NCI-H2029 treated with DMSO at 0.1 percent for 48 hours (cell line): ENCODE data around the gene C7orf33.
"Not testable (repeated sequence)": the region's sequence is repeated elsewhere in the genome, so short reads cannot be mapped to it uniquely, and the experiment has no call there.

Experiments
- DNase-seq: peaks from one replicate; lab custom pipeline; 2025; lab: John Stamatoyannopoulos, UW

Gene C7orf33

GRCh38 chr7:148580446-148580845 lies 10.1 kb upstream of the C7orf33 start:
- no peak for DNase-seq

DNA sequence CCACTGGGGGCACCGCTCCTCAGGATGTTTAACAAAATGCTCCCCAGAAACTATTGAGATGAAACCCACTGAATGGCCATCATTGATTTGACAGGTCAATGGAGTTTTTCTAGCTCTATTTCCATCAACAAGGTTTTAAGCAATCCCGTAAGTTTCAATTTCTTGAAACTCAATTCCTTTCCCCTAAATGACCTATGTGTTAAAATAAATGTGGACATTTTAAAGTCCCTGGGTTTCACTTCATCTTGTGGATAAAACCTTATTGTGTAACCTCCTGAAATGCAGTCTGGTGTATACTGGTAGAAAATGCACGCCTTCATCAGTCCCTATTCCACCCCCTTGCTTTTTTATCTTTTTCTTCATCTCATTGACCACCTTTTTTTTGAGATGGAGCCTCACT lies 8.9 kb upstream of the C7orf33 start:
- DNase-seq, result no peak

GRCh38 chr7:148584154-148584827 lies 6.3 kb upstream of the C7orf33 start:
- DNase-seq, result no peak

DNA sequence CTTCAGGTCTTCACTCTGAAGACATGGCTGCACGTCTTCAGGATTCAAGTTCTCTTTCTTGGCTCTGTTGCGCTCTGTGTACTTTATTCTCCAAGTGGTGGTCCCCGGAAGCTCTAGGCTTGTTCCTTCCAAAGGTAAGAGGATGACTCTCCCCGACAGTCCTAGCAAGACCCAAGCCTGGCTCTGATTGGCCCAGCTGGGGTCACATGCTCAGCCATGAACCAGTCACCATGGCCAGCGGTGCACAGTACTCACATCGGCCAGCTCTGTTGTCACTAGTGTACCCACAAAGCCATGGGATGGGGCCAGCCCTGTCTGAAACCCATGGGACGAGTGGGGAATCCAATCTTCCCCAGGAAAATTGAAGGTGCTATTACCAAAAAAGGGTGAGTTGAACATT lies 5.2 kb upstream of the C7orf33 start:
- no peak for DNase-seq

DNA sequence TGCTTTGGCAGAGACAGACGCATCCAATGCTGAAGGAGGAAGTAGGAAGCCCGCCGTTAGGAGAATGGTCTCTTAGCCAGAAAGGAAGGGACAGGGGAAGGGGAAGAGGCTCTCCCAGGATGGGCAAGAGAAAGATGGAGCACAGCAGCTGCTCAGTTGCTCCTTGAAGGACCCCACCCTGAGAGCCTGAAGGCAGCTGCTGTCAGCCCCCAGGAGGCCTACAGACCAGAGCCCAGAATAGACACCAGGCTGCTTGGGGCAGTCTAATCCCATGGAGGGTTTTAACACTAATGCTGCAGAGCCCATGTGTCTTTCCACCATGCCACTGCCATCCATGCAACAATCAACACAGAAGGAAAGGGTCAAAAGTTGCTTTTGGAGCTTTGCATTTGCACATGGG lies 3.5 kb upstream of the C7orf33 start:
- no peak for DNase-seq

DNA sequence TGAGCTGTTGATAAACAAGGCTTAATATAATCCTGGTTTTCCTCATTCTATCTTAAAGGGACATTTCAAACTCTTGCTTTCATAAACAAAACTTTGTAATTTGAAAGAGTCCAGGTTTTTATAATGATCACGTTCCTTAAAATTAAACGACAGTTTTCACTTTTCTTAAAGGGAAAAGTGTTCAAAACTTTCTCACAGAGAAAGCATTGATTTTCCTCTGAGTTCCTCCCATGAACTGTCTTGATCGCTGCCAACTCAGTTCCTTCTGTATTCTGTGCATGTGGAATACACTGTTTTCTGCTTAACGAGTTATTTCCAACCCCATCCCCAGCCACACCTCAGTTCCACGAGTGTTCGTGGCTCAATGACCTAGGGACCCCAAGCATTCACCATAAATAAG lies 2.4 kb upstream of the C7orf33 start:
- no peak for DNase-seq

GRCh38 chr7:148588670-148589131 lies 1.9 kb upstream of the C7orf33 start:
- DNase-seq, result no peak

DNA sequence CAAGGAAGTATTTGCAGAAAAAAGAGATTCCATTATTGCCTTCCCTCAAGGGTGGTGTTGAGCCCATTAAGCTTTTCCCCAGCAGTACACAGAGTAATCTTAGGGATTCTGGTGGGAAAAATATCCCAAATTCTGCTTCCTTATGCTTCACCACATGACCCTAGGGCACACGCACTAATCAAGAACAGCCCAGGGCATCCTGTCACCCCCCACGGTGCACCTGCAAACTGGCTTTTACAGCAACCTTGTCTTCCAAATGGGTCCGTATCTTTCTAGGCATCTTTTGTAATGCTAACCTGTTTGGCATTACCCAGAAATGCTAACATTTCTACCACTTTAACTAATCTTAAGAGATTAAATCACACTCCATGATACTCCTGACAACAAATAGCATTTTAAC lies 926 bp upstream of the C7orf33 start:
- DNase-seq, result no peak

GRCh38 chr7:148596354-148596753 lies 5.8 kb downstream of the C7orf33 start:
- DNase-seq, result not testable (repeated sequence)

- DNase-seq, result no peak
Observed at GRCh38 chr7:148598351-148598750, 7.8 kb downstream of the C7orf33 start.

DNA sequence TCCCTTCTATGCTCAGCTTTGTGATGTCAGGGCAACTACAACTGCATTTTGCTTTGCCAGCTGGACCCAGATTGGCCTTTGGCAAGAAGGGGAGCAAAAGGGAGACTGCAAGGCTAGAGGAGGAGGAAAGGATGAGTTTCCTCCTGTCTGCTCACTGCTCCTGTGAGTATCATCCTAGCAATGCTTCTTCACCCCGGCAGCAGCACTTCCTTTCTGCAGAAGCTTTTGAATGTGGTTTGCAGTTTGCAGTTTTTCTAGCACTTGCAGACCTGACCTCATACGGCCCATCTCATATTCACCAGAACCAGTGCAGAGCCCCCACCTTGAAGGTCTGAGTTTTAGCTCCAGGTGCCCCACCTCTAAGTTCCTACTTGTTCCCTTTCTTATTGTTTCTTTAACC lies 14.8 kb downstream of the C7orf33 start:
- DNase-seq, result no peak

- DNase-seq, result no peak
Observed at GRCh38 chr7:148607151-148607661, 16.6 kb downstream of the C7orf33 start.

- DNase-seq, result peak; percentile 82
Observed at GRCh38 chr7:148609045-148609725, 18.6 kb downstream of the C7orf33 start.

- DNase-seq, result no peak
Observed at GRCh38 chr7:148611692-148612091, 21.1 kb downstream of the C7orf33 start.

DNA sequence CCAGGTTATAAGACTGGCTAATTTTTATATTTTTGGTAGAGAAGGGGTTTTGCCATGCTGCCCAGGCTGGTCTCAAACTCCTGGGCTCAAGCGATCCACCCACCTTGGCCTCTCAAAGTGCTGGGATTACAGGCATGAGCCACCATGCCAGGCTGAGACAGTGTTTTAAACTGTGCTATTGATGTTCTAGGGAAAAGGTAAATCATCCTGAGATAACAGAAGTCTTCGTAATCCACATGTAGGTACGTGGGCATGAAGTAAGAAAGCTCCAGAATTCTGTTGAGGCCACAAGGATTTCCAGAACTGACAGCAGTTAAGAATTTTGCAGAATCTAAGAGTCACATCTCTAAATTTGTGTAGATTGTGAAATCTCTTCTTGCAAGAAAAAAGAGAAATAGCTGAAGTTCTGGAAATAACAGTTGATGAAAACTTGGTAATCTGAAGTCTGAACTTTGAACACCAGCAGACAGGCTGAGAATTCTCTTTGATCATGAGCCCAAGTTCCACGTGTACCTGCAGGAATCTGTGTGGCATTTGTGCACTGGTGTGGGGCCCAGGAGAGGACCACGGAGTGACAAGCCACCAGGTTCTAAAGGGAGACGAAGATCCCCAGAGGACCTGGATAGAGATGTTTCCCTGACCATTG lies 24.6 kb downstream of the C7orf33 start:
- DNase-seq, result no peak

GRCh38 chr7:148620749-148621359 lies 30.3 kb downstream of the C7orf33 start:
- no peak for DNase-seq

DNA sequence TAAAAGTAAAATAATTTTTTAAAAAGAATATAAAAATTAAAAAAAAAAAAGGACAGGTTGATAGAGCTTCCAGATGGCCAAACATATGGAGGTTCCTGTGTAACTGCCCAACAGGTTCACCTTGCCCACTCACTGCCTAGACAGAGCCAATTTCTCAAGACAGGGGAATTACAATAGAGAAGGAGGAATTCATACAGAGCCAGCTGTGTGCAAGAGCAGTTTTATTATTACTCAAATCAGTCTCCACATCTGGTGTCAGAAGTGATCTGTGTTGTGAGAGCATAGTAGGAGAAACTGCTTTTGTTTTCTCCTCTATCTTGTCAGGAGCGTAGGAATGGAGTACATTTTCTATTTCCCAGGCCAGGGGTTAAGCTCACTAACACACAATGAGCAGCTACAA lies 31.0 kb downstream of the C7orf33 start:
- no peak for DNase-seq

GRCh38 chr7:148622887-148623585 lies 32.5 kb downstream of the C7orf33 start:
- DNase-seq, result no peak

DNA sequence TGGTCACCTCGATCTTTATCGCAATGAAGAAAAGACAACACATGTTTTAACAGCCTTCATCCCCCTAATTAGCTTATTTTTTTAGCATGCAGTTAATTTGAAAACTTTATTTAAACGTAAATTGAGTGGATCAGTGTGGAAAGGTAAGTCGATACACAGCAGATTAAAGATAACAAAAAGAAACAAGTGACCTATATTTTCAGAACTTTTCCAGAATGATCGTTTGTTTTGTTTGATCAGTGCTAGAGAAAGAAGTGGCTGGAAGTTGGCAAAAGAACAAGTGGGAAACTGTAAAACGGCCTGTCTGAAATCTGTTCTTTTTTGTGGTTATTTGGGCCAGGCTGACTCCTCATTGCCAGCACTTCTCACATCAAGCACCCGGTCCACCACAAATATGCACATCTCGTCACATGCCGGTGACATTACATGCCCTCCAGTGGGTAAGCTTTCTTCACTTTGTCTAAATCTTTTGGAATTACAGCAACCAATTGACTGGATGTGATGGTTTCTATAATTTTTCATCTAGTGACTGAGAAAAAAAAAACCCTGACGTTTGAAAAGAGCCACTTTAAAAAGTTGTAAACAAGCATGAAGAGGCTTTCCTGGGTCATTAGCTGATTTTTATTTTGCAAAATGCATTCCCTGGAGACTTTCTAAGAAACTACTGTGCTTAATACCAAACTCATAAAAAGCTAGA lies 33.2 kb downstream of the C7orf33 start:
- DNase-seq, result no peak

GRCh38 chr7:148624735-148625134 lies 34.2 kb downstream of the C7orf33 start:
- no peak for DNase-seq

DNA sequence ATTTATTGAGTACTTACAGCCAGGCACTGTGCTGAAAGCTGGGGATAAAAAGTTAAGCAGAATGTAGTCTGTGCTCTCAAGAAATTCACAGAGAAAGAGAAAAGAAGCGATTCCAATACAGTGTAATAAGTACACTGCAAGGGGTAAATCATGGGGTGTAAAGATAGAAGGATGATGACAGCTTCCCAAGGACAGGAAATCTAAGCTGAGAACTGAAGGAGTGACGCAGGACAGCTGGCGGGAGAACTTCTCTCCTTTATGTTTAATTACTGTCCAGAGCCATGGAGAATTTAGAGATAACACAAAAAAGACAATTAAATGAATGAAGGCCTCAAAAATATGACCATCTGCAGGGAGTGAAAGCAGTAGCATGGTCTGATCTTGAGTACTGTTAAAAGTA lies 34.8 kb downstream of the C7orf33 start:
- DNase-seq, result no peak
